Measurements from ENCODE around the gene ATF1.
A peak's percentile ranks its signal among the peaks of the same experiment; 100 is the strongest.

Gene ATF1

GRCh38 chr12:50763639-50764285 is at the start of gene ATF1:
Gene ATF1 (plus strand): TSS chr12:50764101. CDS start chr12:50780146, 16,045 bp downstream.
- peak; percentile 91 for DNase-seq (ENCODE audit: low read depth)

- no peak for DNase-seq (ENCODE audit: low read depth)
Measured at GRCh38 chr12:50715174-50715573, 48.7 kb upstream of the ATF1 start.

GRCh38 chr12:50718760-50719159 is 45.1 kb upstream of the ATF1 start:
- no peak for DNase-seq (ENCODE audit: low read depth)

- peak; percentile 22 for DNase-seq (ENCODE audit: low read depth)
Measured at GRCh38 chr12:50720085-50720484, 43.8 kb upstream of the ATF1 start.

GRCh38 chr12:50720501-50720900 is 43.4 kb upstream of the ATF1 start:
- DNase-seq (ENCODE audit: low read depth) = peak; percentile 27

GRCh38 chr12:50723865-50724264 is 40.0 kb upstream of the ATF1 start:
- DNase-seq (ENCODE audit: low read depth) = no peak

- DNase-seq (ENCODE audit: low read depth) = peak; percentile 33
Measured at GRCh38 chr12:50725011-50725942, 38.6 kb upstream of the ATF1 start.

DNA sequence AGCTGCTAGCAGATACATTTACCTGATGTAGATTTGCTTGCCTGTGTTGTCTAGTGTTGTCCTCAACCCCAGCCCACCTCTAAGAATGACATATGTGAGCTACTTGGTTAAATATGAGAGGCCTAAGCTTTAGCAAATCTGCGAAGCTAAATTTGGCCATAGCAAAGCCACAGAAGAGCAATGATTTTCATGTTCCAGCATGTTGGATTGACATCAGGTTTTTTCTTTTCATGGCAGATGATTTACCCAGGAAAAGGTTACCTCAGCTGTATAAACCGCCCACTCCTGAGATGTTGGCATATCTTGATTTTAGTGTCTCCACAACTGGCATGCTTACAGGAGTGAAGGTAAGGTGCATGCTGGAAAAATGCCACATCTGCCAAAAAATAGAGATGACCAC is 36.4 kb upstream of the ATF1 start:
- no peak for DNase-seq (ENCODE audit: low read depth)

DNA sequence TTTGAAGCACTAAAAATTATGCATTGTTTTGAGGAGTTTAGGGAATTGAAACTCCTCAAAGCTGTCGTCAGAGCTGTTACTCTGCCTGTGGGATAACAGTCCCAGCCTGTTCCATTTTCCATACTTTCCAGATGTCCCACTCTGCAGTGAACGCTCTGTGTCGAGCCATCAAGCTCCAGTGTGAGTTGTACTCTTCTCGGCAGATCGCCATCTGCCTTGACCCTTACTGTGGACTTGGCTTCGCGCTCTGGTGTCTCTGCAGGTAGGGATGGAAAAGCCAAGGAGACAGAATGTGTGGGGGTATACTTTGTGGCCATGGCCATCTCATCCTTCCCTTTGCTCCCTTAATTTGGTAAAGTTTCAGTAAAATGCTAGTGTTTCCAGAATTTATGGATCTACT is 35.5 kb upstream of the ATF1 start:
- no peak for DNase-seq (ENCODE audit: low read depth)

DNA sequence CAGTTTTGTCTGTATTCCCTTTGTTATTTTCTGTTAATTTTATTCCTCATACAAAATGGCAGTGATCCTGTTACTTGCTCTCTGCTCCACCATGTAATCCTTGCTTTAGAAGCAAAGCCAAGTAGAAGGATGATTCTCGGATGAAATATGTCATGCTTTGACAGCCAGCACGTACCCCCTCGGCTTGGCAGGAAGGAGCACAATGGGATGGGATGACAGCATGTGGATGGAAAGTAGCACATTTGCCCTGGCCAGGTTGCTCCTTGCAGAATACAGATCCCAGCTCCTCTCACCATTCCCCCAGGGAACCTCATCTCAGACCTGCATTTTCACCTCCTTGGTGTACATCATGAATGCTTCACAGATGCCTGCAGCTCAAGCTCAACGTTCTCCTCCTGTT is 35.1 kb upstream of the ATF1 start:
- no peak for DNase-seq (ENCODE audit: low read depth)

GRCh38 chr12:50732591-50732990 is 31.3 kb upstream of the ATF1 start:
- DNase-seq (ENCODE audit: low read depth) = peak; percentile 92

DNA sequence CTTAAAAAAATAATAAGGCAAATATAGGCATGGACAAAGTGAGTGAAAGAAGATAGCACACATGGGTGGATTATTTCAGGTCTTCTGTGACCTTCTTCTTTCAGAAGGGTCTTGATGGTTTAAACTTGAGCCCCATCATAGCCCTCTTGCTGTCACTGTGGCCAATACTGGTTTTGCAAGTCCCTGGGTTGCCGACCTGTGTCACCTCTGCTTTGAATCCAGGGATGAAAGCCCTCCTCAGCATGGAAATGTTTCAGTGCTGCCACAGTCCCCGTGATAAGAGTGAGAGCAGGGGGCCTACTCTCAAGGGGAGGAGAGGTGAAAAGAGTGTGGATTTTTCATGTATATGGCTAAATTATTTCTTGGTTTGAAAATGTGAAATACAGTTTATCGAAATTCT is 30.2 kb upstream of the ATF1 start:
- no peak for DNase-seq (ENCODE audit: low read depth)

DNA sequence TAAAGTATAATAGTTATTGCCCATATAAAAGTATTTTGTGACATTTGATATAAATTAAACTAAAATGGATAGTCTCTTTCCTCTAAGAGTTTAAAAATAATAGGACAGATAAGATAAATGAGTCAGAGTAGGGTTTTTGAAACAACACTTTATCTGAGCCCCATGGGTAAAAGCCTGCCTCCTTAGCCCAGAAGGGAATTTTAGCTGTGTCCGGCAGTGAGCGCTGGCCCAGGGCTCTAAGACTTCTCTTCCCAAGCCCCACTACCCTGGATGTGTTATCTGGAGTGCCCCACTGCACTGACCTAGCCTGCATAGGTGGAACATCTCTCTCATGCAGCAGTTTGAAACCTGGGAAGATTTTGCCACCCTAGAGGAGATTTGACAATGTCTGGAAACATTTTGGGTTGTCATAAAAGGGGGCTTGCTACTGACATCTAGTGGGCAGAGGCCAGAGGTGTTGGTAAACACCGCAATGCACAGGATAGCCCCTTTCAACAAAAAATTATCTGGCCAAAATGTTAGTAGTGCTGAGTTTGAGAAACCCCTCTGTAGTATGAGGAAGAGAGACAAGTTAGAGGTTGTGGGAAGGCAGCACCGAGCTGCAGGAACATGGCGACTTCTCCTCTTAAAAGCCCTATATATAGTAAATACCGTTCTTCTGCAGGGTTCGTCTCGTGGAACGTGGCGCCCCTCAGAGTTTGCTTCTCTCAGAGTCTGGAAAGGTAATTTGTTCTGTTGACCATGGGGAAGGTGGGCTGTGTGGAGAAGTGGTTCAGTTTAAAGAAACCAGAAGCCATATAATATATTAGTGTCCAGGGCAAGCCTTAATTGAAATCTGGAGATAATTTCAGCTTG is 29.3 kb upstream of the ATF1 start:
- DNase-seq (ENCODE audit: low read depth) = peak; percentile 22

DNA sequence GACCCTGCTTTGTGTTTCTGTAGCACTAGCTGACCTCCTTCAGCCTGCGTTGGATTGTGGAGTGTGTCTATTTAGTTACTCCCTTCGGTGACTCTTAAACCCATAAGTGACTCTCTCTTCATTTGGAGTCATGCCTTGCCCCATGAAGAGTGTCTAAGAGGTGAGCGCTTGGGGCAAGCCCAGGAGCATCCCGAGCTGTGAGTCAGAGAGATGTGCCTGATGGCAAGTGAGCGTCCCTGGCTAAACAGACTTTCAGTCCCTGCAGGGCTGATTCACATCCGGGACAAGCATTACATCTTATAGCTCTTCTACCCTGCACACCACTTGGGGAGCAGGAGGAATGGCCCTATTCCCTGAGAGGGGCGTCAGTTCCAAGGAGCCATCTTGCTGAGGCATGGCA is 24.3 kb upstream of the ATF1 start:
- no peak for DNase-seq (ENCODE audit: low read depth)

DNA sequence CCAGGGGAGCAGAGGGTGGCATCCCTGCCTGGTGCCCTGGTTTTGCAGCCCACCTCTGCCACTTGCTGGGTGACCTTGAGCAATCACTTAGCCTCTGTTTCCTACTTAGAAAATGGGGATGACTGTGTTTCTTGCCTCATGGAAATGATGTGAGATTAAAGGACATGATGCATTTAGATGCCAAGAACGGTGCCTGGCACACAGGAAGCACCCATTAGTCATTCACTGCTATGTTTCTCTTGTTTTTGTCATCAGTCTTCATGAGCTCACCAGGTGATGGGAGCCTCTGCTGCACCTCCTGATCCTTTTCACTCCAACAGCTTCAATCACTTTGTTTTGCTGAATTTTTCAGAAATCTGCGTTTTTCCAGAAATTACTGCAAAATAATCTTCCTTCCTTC is 23.6 kb upstream of the ATF1 start:
- peak; percentile 55 for DNase-seq (ENCODE audit: low read depth)

DNA sequence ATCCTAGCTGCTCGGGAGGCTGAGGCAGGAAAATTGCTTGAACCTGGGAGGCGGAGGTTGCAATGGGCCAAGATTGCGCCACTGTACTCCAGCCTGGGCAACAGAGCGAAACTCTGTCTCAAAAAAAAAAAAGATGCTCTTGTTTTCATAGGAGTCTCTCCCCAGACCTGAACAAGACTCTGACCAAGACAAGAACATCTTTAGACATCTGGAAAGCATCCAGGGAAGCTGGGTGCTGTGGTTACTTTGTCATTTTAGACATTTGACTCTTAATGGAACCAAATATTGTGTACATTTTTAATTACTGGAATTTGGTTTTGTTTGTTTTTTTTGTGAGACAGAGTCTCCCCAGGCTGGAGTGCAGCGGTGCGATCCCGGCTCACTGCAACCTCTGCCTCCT is 21.1 kb upstream of the ATF1 start:
- DNase-seq (ENCODE audit: low read depth) = no peak

- DNase-seq (ENCODE audit: low read depth) = no peak
Measured at GRCh38 chr12:50745861-50746260, 18.0 kb upstream of the ATF1 start.

- no peak for DNase-seq (ENCODE audit: low read depth)
Measured at GRCh38 chr12:50746431-50746830, 17.5 kb upstream of the ATF1 start.

DNA sequence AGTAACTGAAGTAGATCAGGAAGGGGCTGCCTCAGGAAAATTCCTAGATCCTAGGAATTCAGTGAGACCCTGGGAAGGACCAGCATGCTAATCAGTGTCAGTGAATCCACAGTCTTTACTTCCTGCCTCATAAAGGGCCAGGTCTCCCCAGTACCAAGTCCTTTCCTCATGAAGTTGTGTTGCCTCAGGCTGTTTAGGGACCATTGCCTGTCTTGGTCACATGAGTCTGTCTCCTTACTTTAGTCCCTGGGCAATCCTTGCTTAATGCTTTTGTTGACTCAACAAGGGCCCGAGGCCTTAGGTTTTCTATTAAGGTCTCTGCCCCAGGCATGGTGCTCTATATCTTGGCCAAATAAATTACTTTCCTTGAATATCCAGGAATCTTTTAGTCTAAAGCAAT is 16.1 kb upstream of the ATF1 start:
- DNase-seq (ENCODE audit: low read depth) = no peak

- peak; percentile 33 for DNase-seq (ENCODE audit: low read depth)
Measured at GRCh38 chr12:50749459-50749882, 14.4 kb upstream of the ATF1 start.

GRCh38 chr12:50750366-50750765 is 13.5 kb upstream of the ATF1 start:
- DNase-seq (ENCODE audit: low read depth) = no peak

DNA sequence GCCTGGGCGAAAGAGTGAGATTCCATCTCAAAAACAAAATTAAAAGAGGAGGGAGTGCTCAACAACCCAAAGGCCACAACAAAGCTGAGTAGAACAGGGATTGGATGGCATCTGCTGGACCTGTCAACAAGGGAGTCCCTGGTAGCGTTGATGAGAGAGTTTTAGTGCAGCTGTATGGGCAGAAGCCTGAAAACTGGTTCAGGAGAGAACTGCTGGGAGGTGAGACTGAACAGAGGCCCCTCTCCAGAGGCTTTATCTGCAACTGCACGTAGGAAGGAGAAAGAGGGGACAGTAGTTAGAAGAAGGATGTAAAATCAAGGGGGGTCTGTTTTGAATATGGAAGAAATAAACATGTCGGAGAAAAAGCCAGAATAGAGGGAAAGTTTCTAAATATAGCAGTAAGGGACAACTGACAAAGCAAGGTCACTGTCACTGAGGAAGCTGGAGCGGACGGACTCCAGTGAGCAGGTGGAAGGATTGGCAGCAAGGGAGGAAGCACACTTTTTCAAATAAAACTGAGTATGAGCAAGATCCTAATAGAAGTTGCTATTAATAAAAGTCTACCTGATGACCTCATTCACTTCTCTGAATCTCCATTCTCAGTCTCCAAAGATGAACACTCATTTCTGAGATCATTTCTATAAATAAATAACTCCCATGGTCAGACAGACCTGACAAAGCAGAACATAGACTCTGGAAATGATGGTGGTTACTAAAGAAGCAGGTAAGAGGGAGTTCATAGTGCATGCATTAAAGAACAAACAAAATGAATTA is 11.8 kb upstream of the ATF1 start:
- peak; percentile 30 for DNase-seq (ENCODE audit: low read depth)

Data from amniotic epithelial cell (primary cell).